Bronchial epithelial cell (primary cell): ENCODE measurements around the gene ZFY. TPM values are rescaled to one million over a fixed set of nuclear protein-coding genes. Genes with fewer than 3 reads are reported as not detected.

Experiments used
- total RNA-seq: library from RNA; depleted of rRNA; stranded (reverse); fragments of >200 nt; gene quantifications from 2 replicates; pipeline ENCODE4 v1.2.1, GENCODE V29; 2014

ZFY gene
- total RNA-seq, 1 donor from 2014 or later: 17.4 TPM

Other genes with a start within 250 kb of the ZFY start
- not detected in 2 replicates for gene SRY, start 147.7 kb upstream of the ZFY start, total RNA-seq
- gene RPS4Y1, start 93.8 kb upstream of the ZFY start, total RNA-seq: 0.64 and 711 TPM in 2 replicates